ENCODE data around the gene ERBB4. TPM values are rescaled to one million over a fixed set of nuclear protein-coding genes. Genes with fewer than 3 reads are reported as not detected.

ERBB4 gene
- total and polyA plus RNA-seq, 7 donors: under 0.01 to 0.33 (median 0.08) TPM; not detected in 1

- Histone ChIP-seq H3K27me3 (no peaks in the 10 kb centered on the region), H3K27ac (no peak overlapping the region), H3K4me1 (no peaks in the 10 kb centered on the region), H3K36me3 (no peaks in the 10 kb centered on the region), H3K9me3 (no peaks in the 10 kb centered on the region), H3K4me3 (no peak overlapping the region)
- 78 to 79% methylated on average over 2 of the region's 2 CpGs for WGBS, 2 donors
- intact Hi-C loops (cut with DNase I): no loop called here
- DNase-seq: no peak
- TF ChIP-seq CTCF (IDR thresholded peaks at IDR 0.05) (no peak), EP300 (IDR thresholded peaks at IDR 0.05) (no peak), POLR2A (IDR thresholded peaks at IDR 0.05) (no peak), POLR2AphosphoS5 (IDR thresholded peaks at IDR 0.05) (no peak)
Measured at GRCh38 chr2:211756266-211756665, 782.3 kb downstream of the ERBB4 start.

- Histone ChIP-seq H3K36me3 (no peaks in the 10 kb centered on the region), H3K27ac (no peak overlapping the region), H3K4me3 (no peak overlapping the region), H3K27me3 (no peaks in the 10 kb centered on the region), H3K9me3 (no peaks in the 10 kb centered on the region), H3K4me1 (no peaks in the 10 kb centered on the region)
- TF ChIP-seq POLR2A (IDR thresholded peaks at IDR 0.05) (no peak), CTCF (IDR thresholded peaks at IDR 0.05) (no peak), EP300 (IDR thresholded peaks at IDR 0.05) (no peak), POLR2AphosphoS5 (IDR thresholded peaks at IDR 0.05) (no peak)
- no peak for DNase-seq
- intact Hi-C loops (cut with DNase I): no loop called here
- 94 to 96% methylated on average over 8 of the region's 8 CpGs for WGBS, 2 donors
Measured at GRCh38 chr2:211755187-211755586, 783.4 kb downstream of the ERBB4 start.

- H3K27ac ChIP-seq: no peak overlapping the region
- no peaks in the 10 kb centered on the region for H3K36me3 ChIP-seq
- 53 to 59% methylated on average over 3 of the region's 3 CpGs for WGBS, 2 donors
- no peaks in the 10 kb centered on the region for H3K4me1 ChIP-seq
- no peak for TF ChIP-seq CTCF (IDR thresholded peaks at IDR 0.05)
- TF ChIP-seq POLR2AphosphoS5 (IDR thresholded peaks at IDR 0.05): no peak
- no peak for TF ChIP-seq EP300 (IDR thresholded peaks at IDR 0.05)
- TF ChIP-seq POLR2A (IDR thresholded peaks at IDR 0.05): no peak
- no peaks in the 10 kb centered on the region for H3K27me3 ChIP-seq
- DNase-seq: no peak
- H3K9me3 ChIP-seq: no peaks in the 10 kb centered on the region
- H3K4me3 ChIP-seq: no peak overlapping the region
- intact Hi-C loops (cut with DNase I): no loop called here
Measured at GRCh38 chr2:211751848-211752247, 786.8 kb downstream of the ERBB4 start.

GRCh38 chr2:211748339-211748738 lies 790.3 kb downstream of the ERBB4 start:
- WGBS, 2 donors: 90 to 94% methylated on average over 1 of the region's 1 CpG
- H3K9me3 ChIP-seq: no peaks in the 10 kb centered on the region
- no peak overlapping the region for H3K27ac ChIP-seq
- no peak for DNase-seq
- H3K27me3 ChIP-seq: no peaks in the 10 kb centered on the region
- no peak overlapping the region for H3K4me3 ChIP-seq
- TF ChIP-seq POLR2AphosphoS5 (IDR thresholded peaks at IDR 0.05): no peak
- no peak for TF ChIP-seq CTCF (IDR thresholded peaks at IDR 0.05)
- no peak for TF ChIP-seq POLR2A (IDR thresholded peaks at IDR 0.05)
- TF ChIP-seq EP300 (IDR thresholded peaks at IDR 0.05): no peak
- no peaks in the 10 kb centered on the region for H3K36me3 ChIP-seq
- H3K4me1 ChIP-seq: no peaks in the 10 kb centered on the region
- intact Hi-C loops (cut with DNase I): no loop called here
